GM19328 (cell line): Measurements from ENCODE around the gene LGALS7B.

ENCODE experiments used
- ATAC-seq: cut with Tn5 transposase; IDR thresholded peaks from one replicate; pipeline ENCODE4 v1.9.1; 2021; ENCODE audit warnings: mild to moderate bottlenecking, moderate library complexity; ENCODE audit not compliant: unreplicated experiment

Gene LGALS7B

GRCh38 chr19:38839816-38840582 lies 51.0 kb downstream of the LGALS7B start:
- no peak for ATAC-seq

DNA sequence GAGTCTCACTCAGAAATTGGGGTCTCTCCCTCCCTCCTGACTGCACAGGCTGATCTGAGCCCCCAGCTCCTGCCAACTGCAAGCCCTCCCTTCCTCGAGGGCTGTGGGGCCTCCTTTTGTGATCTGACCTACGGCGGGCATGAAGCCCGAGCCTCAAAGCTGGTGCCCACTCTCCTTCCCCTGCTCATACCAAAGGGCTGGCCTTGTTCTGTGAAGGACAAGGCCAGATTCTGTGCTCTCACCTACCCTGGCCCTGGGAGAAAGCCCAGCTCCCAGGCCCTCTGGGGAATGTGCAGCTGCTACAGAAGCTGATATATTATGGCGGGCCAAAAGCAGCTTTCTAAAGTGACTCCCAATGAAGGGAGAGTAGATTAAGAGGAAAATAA lies 51.6 kb downstream of the LGALS7B start:
- ATAC-seq: no peak
